Measurements from ENCODE around the gene DLGAP1.
"Not testable (repeated sequence)": the region's sequence is repeated elsewhere in the genome, so short reads cannot be mapped to it uniquely, and the experiment has no call there.

DLGAP1 gene

DNA sequence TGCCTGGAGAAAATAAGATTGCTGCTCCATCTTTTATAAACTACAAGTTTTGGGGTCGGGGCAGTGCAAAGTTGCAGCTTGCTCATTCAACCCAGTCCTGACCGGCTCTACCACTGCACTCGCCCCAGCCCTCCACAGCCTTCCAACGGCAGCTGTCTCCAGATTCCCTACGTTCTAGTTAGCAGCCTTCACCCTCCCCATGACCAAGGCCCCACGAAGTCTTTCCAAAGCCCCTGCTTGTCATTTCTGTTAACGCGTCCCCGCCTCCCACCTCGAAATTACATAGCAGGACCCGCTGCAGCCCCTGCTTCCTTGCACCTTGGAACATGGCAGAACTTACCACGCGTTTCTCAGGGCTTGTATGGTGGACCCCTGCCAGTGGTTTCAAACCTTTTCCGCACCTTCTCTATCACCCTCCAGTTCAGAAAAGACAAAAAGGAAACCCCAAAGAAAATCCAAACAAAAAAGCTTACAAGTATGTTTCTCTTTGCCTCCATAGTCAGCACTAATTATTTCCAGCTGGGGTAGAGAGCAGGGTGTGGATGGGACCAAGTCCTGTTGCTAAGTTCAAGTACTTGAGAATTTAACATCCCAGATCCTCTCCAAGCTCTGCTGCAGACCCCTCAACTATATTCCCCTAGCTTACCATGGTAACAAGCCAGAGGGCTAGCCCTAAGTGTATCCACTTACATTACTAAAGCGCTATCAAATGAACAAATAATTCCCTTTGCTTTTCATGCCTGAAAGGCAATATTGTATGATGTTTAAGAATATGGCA, 843.6 kb downstream of the DLGAP1 start:
- no peak for DNase-seq

DNA sequence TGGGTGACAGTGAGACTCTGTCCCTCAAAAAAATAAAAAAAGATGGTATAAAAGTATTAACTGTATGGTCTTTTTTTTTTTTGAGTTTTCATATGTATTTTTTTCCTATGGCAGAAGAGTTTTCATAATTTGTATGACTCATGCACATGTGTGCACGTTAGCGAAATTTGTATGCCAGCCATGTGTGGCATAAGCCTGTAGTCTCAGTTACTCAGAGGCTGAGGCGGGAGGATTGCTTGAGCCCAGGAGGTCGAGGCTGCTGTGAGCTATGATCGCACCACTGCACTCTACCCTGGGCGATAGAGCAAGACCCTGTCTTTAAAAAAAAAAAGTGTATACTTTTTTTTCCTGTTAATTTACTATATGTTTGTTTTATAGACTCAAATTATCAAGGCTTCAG, 844.3 kb downstream of the DLGAP1 start:
- no peak for DNase-seq

DNA sequence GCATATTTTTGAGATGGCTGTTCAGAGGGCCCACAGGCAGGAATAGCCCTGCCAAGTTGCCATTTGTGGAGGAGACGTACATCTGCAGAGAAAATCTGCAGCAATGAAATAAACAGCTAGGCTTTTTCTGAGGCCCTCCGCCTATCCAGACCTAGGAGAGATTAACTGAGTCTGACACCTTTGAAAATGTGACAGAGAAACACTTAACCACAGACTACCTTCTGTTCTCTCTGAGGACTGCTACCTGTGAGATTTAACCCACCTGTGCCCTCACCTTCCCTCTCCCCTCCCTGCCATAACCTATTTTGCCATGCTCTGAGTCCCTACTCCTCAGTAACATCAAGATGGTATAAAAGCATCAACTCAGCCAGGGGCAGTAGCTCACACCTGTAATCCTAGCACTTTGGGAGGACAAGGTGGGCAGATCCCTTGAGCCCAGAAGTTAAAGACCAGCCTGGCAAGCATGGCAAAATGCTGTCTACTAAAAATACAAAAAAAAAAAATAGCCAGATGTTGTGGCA, 844.9 kb downstream of the DLGAP1 start:
- DNase-seq, result no peak

DNA sequence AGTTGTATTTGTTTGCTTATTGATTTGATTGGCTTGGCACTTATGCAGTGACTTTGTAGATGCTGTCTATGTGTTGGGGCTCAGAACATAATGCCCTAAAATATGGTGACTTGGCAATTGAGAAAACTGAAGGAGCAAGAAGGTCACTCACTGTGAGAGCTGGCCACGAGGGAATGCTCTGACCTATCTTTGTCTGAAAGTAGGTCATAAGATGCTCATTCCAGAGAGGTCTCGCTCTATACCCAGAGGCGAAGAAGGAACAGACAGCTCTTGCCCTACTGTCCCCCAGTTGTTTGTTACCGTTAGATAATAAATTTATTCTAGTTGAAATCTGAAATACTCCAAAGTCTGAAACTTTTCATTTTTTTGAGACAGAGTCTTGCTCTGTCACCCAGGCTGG, 846.6 kb downstream of the DLGAP1 start:
- no peak for DNase-seq

DNA sequence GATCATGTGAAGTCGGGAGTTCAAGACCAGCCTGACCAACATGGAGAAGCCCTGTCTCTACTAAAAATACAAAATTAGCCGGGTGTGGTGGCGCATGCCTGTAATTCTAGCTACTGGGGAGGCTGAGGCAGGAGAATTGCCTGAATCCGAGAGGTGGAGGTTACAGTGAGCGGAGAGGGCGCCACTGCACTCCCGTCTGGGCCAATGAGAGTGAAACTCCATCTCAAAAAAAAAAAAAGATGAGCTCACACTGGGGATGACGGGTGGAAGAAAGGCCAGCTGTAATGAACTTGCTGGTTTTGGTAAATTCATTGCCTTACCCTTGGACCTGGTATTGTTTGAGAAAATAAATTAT, 847.0 kb downstream of the DLGAP1 start:
- DNase-seq, result not testable (repeated sequence)

DNA sequence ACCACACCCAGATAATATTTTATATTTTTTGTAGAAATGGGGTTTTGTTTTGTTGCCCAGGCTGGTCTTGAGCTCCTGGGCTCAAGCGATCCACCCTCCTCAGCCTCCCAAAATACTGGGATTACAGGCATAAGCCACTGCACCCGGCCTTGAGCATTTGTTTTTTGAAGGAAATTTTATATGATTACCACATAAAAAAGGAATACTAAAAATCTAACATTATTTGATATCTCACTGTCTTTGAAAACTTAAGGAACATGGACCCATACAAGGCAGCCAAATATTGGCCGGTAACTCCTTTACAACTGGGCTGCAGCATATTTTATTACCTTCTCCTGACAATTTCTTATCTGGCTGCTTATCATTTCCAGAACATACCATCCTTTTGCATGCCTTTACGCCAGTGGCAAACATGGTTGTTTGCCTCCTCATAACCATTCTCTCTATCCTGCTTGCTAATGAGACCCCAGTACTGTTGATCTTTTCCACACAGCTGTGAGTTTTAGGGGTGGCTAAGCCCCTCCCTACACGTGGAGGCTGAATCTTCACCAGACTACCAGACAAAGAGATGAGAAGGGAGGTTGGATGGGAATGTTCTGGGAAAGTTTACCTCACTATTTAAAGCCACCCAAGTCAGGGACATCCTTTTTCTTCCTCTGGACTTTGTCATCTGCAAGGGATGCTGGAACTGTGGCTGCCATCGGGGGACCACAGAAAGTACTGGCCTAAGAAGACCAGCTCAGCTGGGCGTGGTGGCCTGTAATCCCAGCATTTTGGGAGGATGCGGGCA, 847.6 kb downstream of the DLGAP1 start:
- no peak for DNase-seq

DNA sequence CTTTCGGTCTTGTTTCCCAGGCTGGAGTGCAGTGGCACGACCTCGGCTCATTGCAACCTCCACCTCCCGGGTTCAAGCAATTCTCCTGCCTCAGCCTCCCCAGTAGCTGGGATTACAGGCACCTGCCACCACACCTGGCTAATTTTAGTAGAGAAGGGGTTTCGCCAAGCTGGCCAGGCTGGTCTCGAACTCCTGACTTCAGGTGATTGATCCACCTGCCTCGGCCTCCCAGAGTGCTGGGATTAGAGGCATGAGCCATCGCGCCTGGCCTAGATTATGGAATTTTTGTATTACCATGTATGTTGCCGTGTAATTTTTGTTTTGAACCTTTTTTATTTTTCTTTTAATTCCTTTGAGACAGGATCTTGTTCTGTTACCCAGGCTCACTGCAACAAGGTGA, 848.2 kb downstream of the DLGAP1 start:
- DNase-seq, result not testable (repeated sequence)

DNA sequence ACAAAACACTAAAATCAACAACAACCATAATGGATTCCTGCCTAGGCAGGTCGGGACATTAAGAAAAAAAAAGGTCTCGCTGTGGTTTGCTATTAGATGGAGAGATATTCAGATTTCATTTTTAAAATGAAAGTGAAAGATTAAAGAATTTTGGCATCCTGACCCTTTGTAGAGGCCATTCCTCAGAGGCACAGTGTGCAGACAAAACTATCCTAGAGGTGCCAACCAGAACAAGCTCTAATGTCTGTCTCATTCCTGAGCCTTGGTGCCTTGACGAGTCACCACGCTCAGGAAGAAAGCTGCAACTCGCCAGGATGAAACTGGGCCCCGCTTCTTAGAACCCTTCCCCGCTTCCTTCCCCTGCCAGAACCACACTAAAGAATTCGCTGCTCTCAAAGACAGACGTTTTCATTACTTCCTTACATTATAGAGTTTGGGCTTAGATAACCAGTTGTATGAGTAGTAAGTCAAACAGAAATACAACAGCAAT, 849.1 kb downstream of the DLGAP1 start:
- DNase-seq, result no peak

DNA sequence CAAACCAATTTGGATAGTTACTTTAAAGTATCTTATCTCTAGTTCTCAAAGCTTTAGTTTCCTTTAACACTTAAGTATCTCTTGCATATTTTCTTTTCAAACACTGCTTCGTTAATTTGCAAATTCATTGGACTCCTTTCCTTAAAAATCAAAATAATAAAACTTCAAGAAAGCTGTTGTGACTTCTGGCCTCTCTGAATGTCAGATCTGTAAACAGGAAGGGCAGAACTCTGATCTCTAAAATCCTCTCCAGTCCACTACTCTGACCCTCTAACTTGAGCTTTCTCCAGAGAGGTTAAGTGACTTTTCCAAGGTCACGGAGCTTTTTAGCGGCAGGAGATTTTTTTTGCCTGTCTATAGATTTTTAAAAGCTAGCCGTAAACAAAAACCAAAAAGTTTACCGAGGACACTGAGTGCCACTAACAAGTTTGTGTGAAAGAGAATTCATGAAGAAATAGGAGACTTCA, 849.6 kb downstream of the DLGAP1 start:
- DNase-seq, result no peak

DNA sequence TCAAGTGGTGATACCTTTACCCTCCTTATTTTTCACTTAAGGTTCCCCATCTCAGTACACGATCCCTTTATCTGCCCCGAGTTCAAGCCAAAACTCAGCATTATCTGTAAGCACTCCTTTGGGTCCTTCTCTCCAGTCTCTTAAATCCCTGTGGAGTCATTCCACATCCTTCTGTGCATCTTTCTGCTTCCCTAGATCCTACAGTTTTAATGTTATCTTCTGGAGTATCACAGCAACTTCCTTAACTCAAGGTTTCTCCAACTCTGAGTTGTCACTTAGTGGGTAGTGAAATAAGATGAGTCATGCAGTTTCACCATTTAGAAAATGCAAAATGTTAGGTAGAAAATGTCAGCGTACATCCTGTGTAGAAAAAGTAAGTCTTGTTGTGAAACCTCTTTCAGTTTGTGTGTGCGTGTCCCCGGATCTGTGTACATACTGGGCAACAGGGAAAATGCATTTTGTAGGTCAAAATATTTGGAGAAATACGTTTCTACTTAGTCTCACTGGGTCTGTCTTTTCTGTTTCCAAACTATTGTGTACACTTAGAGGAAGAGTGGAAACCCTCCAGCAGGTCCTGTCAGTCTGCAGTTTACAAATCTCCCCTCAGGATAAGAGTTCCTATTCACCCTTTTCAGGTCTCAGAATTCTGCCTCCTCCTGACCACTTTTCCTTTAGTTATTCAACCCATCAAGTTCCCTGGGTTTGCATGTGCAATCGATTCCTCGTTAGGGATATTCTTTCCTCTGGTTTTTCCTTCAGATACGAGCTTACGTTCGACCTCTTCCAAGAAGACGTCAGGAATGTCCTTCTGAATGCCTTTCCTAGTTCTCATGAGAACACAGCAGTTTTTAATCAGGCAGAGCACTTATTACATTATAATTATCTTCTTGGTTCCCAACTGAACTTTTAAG, 850.4 kb downstream of the DLGAP1 start:
- no peak for DNase-seq

DNA sequence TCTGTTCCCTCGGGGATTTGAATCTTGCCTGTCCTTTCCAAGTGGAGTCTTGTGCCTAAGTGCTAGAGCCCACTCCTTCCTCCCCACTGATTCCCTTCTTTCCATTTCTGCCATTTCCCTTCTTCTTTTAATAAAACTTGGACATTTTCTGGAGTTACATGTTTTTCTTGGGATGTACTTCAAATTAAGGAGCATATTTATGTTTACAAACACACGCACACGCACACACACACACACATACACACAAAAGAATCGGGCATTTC, 850.9 kb downstream of the DLGAP1 start:
- no peak for DNase-seq

DNA sequence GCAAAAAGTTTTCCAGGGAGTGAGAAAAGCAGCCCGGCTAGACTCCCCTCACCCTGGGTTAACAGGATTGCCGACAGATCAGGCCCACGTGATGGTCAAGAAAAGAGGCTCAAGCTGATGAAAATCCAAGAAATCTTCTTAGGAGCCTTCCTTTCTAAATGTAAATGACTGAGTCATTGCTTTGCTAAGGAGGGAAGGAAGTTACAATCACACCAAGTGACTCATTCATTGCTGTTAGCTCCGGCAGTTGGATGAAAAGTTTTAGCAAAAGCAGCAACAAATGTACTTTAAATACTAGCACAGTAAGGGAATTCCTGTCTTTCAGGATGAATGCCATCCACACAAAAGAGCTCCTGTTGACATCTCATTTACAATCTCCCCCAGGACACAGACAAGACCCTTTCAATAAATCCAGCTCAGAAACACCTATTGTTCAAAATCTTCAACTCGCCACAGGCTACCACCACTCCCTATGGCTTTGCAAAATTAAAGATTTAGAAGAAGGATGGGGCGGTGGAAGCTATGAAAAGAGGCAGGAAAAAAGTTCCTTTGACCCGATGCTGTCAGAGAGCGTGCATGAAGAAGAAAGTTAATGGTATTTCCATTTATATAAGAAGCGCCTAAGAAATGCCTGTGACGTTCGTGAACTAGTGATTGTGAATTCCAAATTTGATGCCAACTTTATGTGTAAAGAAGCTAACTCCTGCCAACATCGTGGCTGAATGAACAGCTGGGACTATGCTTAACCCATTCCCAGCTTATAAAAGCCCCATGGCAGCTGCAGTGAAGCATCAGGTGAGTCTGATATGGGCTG, 851.5 kb downstream of the DLGAP1 start:
- DNase-seq, result no peak

DNA sequence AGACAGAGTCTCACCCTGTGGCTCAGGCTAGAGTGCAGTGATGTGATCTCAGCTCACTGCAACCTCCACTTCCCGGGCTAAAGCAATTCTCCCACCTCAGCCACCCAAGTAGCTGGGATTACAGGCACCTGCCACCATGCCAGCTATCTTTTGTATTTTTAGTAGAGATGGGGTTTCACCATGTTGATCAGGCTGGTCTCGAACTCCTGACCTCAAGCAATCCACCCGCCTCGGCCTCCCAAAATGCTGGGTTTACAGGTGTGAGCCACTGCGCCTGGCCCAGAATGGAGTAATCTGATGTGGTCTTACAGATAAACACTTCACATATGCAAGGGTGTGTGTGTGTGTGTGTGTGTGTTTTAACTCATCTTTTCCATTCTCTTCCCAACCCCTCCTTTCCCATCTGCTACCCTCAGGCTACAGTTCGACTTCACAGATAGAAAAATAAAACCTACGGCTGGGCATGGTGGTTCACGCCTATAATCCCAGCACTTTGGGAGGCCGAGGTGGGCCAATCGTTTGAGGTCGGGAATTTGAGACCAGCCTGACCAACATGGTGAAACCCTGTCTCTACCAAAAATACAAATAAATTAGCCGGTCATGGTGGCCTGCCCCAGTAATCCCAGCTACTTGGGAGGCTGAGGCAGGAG, 853.9 kb downstream of the DLGAP1 start:
- DNase-seq, result not testable (repeated sequence)

DNA sequence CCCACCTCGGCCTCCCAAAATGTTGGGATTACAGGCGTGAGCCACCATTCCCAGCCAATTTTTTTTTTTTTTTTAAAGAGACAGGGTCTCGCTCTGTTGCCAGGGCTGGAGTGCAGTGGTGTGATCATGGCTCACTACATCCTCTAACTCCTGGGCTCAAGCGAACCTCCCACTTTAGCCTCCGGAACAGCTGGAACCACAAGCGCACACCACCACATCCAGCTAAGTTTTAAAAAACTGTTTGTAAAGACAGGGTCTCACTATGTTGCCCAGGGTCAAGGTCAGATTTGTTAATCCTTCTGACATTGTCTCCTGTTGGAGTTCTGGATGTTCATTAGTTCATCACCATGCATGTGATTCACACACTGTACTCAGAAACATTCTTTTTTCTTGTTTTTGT, 855.2 kb downstream of the DLGAP1 start:
- DNase-seq, result no peak

DNA sequence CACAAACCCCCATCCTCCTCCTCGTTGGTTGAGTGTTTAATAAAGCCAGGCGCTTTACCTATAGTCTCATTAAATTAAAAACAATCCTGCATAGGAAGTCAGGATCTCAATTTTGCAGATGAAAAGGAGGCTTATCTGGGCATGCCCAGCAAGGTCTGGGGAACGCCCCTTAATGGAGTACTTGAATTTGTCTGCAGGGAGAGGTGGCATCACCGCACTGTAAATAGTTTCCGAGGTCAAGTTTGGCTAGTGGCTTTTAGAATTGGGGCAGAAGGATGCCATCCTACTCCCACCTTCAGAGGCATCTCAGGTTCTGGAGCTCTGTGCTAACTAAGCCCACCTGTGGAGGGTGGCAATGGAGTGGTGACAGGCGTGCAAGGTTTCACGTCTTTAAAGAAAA, 855.9 kb downstream of the DLGAP1 start:
- DNase-seq, result no peak

DNA sequence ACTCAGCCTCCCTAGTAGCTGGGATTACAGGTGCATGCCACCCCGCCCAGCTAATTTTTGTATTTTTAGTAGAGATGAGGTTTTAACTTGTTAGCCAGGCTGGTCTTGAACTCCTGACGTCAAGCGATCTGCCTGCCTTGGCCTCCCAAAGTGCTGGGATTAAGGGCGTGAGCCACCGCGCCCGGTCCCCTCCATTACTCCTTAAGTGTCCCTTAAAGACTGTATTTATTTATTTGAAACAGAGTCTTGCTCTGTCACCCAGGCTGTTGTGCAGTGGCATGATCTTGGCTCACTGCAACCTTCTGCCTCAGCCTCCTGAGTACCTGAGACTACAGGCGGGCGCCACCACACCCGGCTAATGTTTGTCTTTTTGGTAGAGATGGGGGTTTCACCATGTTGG, 856.5 kb downstream of the DLGAP1 start:
- no peak for DNase-seq

DNA sequence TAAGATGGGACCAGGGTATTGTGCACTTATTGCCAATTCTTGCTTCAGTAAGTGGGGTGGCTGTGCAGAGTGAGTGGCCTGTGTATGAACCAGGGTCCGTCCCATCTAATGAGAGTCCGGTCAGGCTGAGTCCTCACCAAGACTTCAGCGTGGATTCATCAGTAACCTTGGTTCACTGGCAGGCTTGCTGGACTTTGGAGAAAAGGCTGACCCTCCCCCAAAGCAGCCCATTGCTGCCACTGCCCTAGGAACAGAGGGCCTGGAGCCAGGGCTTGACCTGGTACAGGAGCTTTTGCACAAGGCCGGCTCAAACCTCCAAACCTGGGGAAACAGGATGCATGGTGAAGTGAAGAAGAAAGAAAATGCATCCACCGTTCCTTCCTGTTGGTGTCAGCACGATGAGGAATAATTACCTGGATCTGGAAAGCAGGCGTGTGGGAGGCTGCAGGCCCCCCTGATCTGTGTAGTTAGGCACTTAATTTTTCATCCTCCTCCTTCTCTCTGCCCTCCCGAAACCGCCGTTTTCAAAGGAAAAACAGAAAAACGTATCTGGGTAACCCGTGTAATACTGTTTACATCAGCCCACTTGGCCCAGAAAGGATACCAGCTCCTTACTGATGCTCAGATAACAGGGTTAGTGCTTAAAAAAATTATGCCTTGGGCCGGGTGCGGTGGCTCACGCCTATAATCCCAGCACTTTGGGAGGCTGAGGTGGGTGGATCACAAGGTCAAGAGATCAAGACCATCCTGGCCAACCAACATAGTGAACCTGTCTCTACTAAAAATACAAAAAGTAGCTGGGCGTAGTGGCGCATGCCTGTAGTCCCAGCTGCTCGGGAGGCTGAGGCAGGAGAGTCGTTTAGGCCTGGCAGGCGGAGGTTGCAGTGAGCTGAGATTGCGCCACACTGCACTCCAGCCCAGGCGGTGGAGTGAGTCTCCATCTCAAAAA, 857.4 kb downstream of the DLGAP1 start:
- no peak for DNase-seq

DNA sequence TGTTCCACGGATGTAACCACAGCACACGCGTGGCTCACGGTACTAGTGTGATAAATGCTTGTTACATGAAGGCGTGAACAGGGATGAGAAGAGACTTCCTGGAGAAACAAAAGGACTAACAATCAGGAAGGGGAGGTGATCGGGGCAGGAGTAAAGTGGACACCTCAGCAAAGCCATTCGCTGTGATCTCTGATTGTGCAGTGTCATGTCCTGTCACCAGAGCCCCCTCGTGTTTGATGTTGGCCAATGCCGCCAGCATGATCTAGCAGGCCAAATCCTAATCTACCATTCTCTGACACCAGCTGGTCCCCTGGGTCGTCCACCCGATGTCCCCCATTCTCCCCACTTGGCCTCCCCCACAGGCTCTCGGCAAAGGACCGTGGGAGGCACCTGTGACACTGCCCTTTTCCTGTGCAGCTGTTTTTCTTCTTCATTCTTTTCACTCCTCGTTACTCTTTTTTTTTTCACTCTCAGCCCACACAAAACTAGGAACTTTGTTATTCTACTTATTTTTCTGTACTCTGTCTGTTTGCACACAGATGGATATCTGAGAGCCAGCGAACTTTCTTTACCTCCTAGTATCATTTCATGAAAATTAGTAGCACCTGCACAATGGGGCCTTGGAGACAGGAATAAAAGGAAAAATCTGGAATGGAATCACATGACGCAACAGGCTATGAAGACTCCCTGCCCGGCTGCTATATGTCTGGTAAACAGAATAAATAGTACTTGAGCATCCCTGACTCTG, 858.3 kb downstream of the DLGAP1 start:
- no peak for DNase-seq

DNA sequence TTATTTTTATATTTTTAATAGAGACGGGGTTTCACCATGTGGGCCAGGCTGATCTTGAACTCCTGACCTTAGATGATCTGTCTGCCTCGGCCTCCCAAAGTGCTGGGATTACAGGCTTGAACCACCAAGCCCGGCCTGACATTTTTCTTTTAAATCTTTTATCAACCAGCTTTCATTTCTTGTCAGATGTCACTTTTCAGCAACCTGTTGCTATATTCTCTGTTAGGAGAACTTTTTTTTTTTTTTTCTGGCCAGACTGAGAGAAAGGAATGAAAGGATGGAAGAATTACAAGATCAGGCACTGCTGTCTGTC, 858.8 kb downstream of the DLGAP1 start:
- DNase-seq, result no peak

Measured in activated gamma-delta T cell (primary cell).